ENCODE data around the gene ALG2.

Gene ALG2

DNA sequence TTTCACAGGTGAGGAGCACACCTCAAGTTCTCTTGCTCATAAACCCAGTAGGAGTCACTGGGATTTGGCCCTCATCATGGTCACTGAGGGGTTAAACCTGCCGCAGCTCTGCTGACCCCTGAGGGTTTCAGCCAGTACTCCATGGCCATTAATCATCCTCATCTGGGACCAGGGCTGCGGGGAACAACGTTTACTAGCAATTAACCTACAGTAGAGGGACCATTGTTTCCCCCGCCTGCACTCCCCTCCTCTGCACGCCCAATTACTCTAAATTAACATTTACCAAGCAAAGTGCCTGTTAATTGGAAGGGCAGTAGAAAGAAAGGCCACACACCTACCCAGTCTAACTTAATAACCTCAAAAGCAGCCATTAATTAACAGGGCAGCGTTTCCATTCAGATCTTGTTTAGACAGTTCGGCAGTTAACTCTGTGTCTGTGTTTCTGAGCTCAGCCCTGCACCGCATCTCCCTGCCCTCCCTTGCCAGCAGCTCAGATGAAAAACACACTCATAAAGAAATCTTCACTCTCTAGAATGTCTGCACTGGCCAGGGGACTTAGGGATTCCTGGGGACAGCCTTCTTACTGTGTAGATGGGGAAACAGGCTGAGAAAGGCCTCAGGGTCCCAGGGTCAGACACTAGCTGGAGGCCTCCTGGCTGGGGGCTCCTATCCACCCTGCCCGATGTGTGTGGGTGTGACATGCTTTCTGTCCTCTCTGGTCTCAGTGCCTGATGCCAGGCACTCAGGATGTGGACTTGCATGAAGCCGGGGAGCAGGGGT is 51.6 kb downstream of the ALG2 start:
- no peak for DNase-seq

DNA sequence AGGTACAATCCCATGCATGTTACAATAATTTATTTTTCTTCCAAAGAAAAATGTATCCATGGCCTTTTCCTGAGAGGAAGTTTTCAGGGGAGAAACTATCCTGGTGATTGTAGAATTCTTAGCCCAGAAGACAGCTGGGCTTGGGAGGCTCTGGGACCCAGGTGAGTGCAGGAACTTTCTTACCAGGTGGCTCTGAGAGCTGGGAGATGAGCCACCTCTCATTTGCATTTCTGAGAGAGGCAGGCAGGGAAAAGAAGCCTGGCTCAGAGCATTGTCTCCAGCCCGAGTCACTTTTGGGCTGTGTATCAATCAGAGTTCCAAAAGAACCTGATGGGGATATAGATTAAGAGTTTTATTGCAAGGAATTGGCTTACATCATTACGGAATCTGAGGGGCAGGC is 52.7 kb downstream of the ALG2 start:
- DNase-seq, result no peak

DNA sequence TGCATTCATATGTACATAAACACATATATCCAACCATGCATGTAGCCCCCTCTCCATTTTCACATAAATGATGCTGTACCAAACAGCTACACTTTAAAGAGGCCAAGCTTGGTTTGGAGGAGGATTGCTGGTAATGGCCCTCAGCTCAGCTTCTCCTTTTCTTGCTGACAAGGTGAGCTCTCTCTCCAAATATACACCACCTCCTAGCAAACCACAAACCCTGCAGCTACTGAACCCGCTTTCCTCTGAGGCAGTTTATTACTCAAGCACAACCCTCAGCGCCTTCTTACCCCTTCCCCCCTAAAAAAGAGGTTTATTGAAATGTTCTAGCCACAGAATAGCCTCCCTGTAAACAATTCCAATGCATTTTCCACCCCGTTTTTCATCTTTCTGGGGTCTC is 54.0 kb downstream of the ALG2 start:
- no peak for DNase-seq

DNA sequence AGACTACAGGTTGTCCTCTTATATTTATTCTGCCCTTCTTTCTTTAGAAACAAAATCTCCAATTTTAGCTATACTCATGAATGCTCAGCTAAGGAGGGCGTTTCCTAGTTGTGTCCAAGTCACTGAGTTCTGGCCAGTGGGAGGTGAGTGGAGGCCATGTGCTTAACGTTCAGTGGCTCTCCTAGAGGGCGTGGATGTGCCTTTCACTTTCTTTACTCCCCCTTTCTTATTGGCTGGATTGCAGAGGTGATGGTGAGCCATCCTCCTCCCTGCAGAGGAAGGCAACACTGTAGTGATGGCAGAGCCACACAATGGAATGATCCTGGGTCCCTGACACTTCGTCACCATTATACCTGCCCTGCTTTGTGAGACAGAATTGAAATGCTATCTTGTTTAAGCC is 54.6 kb downstream of the ALG2 start:
- no peak for DNase-seq

Measured in stimulated activated CD8-positive, alpha-beta memory T cell treated with anti-CD3 and anti-CD28 coated beads, Interleukin-4, amount 100 ng/mL, for 48 hours (primary cell).